T-helper 2 cell (primary cell): ENCODE data around the gene CHST7.

Experiments used
- DNase-seq, 5 experiments: peaks; one replicate each; pipeline versions ENCODE4 v3.0.0 to v3.0.0-alpha.2; 2012 to 2022

Gene CHST7

GRCh38 chrX:46573892-46574773, 568 bp downstream of the CHST7 start:
- DNase-seq: peak; percentile 33 to 90 (median 64)

- DNase-seq: peak in 3 of 5 experiments; percentile 11 to 79 (median 36)
Measured at GRCh38 chrX:46574774-46575381, 1.3 kb downstream of the CHST7 start.

- DNase-seq: no peak
Measured at GRCh38 chrX:46575586-46575985, 2.0 kb downstream of the CHST7 start.

GRCh38 chrX:46575991-46576392, 2.4 kb downstream of the CHST7 start:
- peak in 1 of 5 experiments; percentile 22 for DNase-seq

GRCh38 chrX:46576458-46576857, 2.9 kb downstream of the CHST7 start:
- no peak for DNase-seq

GRCh38 chrX:46577221-46578005, 3.8 kb downstream of the CHST7 start:
- DNase-seq: no peak

- DNase-seq: no peak
Measured at GRCh38 chrX:46579250-46579649, 5.7 kb downstream of the CHST7 start.

GRCh38 chrX:46580613-46581012, 7.0 kb downstream of the CHST7 start:
- DNase-seq: no peak

GRCh38 chrX:46582325-46582724, 8.8 kb downstream of the CHST7 start:
- no peak for DNase-seq

- no peak for DNase-seq
Measured at GRCh38 chrX:46582966-46583365, 9.4 kb downstream of the CHST7 start.

- no peak for DNase-seq
Measured at GRCh38 chrX:46584736-46585135, 11.2 kb downstream of the CHST7 start.

- peak in 1 of 5 experiments; percentile 64 for DNase-seq
Measured at GRCh38 chrX:46587158-46587557, 13.6 kb downstream of the CHST7 start.

- DNase-seq: no peak
Measured at GRCh38 chrX:46587753-46588171, 14.2 kb downstream of the CHST7 start.

- DNase-seq: peak in 3 of 5 experiments; percentile 10 to 63 (median 12)
Measured at GRCh38 chrX:46588263-46588662, 14.7 kb downstream of the CHST7 start.

- DNase-seq: peak in 1 of 5 experiments; percentile 47
Measured at GRCh38 chrX:46589977-46590723, 16.6 kb downstream of the CHST7 start.

GRCh38 chrX:46595084-46595483, 21.5 kb downstream of the CHST7 start:
- no peak for DNase-seq

- DNase-seq: no peak
Measured at GRCh38 chrX:46597208-46597607, 23.6 kb downstream of the CHST7 start.

- no peak for DNase-seq
Measured at GRCh38 chrX:46597771-46598170, 24.2 kb downstream of the CHST7 start.

- DNase-seq: no peak
Measured at GRCh38 chrX:46599051-46599560, 25.5 kb downstream of the CHST7 start.

- no peak for DNase-seq
Measured at GRCh38 chrX:46601283-46601682, 27.7 kb downstream of the CHST7 start.

GRCh38 chrX:46602468-46603102, 29.0 kb downstream of the CHST7 start:
- DNase-seq: no peak

- DNase-seq: no peak
Measured at GRCh38 chrX:46607916-46608315, 34.4 kb downstream of the CHST7 start.
